Activated CD8-positive, alpha-beta T cell treated with anti-CD3 and anti-CD28 coated beads for 36 hours (primary cell): ENCODE data around the gene DTX3L. TPM values are rescaled to one million over a fixed set of nuclear protein-coding genes. Genes with fewer than 3 reads are reported as not detected.
A peak's percentile ranks its signal among the peaks of the same experiment; 100 is the strongest.

Source experiments
- ATAC-seq: fragments of 200-7000 bp; cut with Tn5 transposase; one replicate; pipeline ENCODE4 v1.10.0; 2021; ENCODE audit warnings: mild to moderate bottlenecking, moderate library complexity
- CTCF ChIA-PET: fragments of 350-600 bp; sonication (Branson Sonifier 250); formaldehyde crosslinking; loops from one replicate; lab custom pipeline; 2021; ENCODE audit warnings: antibody characterized with exemption; lab: Charles Lee
- POLR2A ChIA-PET: fragments of 350-600 bp; sonication (Branson Sonifier 250); formaldehyde crosslinking; loops from one replicate; lab custom pipeline; 2021; ENCODE audit warnings: antibody characterized with exemption; lab: Charles Lee
- DNase-seq: peaks from one replicate; pipeline ENCODE4 v3.0.0-alpha.2; 2020
- H3K27ac Mint-ChIP-seq: one replicate; pipeline ENCODE4 v1.8.0; 2021; ENCODE audit warnings: mild to moderate bottlenecking, mixed read lengths
- H3K27me3 Mint-ChIP-seq: one replicate; pipeline ENCODE4 v1.8.0; 2021; ENCODE audit warnings: mixed read lengths
- H3K36me3 Mint-ChIP-seq: one replicate; pipeline ENCODE4 v1.8.0; 2021; ENCODE audit warnings: low read depth, mixed read lengths
- H3K4me1 Mint-ChIP-seq: one replicate; pipeline ENCODE4 v1.8.0; 2021; ENCODE audit warnings: low read depth, mixed read lengths
- H3K4me3 Mint-ChIP-seq: one replicate; pipeline ENCODE4 v1.8.0; 2021; ENCODE audit warnings: mild to moderate bottlenecking, moderate library complexity, mixed read lengths
- H3K9me3 Mint-ChIP-seq: one replicate; pipeline ENCODE4 v1.8.0; 2021; ENCODE audit warnings: mixed read lengths
- intact Hi-C: fragments of 100-400 bp; cut with micrococcal nuclease; formaldehyde crosslinking; loops from one replicate; pipeline ENCODE4 v1.10.0; 2022
- total RNA-seq, 2 experiments: library from RNA; stranded (reverse); gene quantifications; one replicate each; pipeline ENCODE4 v1.2.3, GENCODE V29; 2021
- TF ChIP-seq, protein P1 (sequence below): fragments of 200-600 bp; IDR thresholded peaks from one replicate; pipeline ENCODE4 v1.8.0; 2022; ENCODE audit warnings: antibody characterized with exemption, mild to moderate bottlenecking

DTX3L gene
- total RNA-seq, 2 experiments from 2014 or later = 22.1 to 25.9 TPM

DNA sequence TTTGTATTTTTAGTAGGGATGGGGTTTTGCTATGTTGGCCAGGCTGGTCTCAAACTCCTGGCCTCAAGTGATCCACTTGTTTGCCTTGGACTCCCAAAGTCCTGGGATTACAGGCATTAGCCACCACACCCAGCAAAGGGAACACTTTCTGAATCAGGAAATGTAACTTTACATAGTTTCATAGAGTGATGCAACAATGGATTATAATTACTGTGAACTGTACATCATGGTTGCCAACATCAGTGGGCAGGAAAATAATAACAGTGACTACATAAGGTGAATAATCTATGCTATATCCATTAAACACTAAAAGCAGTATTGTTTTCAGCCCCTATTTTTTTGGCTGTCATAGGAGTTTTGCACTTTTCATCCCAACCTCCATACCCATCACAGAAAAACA is 44.4 kb upstream of the DTX3L start:
- ChIA-PET POLR2A (interaction anchor here (0.6 kb wide), 1 partner anchor 985 kb away, joined by 4 read pairs; no protein-coding TSS in a partner anchor), CTCF (interaction anchor here (0.7 kb wide), 1 partner anchor 78 kb away, joined by 3 read pairs; no protein-coding TSS in a partner anchor)
- H3K27ac Mint-ChIP-seq = no peak overlapping the region

DNA sequence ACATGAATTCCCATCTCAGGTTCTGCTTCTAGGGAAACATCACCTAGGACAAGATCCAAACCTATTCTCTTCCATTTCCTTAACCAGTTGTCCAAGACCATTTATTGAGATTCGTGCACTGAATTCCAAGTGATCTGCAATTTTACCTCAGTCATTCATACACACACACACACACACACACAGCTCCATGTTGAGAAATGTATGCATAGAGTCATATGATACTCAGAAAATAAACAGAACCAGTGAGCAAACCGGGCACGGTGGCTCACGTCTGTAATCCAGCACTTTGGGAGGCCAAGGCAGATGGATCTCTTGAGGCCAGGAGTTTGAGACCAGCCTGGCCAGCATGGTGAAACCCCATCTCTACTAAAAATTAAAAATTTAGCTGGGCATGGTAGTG is 43.3 kb upstream of the DTX3L start:
- DNase-seq (no peak), ATAC-seq (no peak)
- POLR2A ChIA-PET = no interaction called here
- H3K4me1 Mint-ChIP-seq = no peaks in the 10 kb centered on the region
- H3K36me3 Mint-ChIP-seq = no peaks in the 10 kb centered on the region
- H3K27me3 Mint-ChIP-seq = peaks cover 2% of the 10 kb centered on the region
- intact Hi-C loops = no loop called here
- H3K27ac Mint-ChIP-seq = no peak overlapping the region
- H3K9me3 Mint-ChIP-seq = no peaks in the 10 kb centered on the region
- TF ChIP-seq, protein P1, sequence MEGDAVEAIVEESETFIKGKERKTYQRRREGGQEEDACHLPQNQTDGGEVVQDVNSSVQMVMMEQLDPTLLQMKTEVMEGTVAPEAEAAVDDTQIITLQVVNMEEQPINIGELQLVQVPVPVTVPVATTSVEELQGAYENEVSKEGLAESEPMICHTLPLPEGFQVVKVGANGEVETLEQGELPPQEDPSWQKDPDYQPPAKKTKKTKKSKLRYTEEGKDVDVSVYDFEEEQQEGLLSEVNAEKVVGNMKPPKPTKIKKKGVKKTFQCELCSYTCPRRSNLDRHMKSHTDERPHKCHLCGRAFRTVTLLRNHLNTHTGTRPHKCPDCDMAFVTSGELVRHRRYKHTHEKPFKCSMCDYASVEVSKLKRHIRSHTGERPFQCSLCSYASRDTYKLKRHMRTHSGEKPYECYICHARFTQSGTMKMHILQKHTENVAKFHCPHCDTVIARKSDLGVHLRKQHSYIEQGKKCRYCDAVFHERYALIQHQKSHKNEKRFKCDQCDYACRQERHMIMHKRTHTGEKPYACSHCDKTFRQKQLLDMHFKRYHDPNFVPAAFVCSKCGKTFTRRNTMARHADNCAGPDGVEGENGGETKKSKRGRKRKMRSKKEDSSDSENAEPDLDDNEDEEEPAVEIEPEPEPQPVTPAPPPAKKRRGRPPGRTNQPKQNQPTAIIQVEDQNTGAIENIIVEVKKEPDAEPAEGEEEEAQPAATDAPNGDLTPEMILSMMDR = no peak
- no peak overlapping the region for H3K4me3 Mint-ChIP-seq
- CTCF ChIA-PET = no interaction called here

More for the DNA sequence above, 44.4 kb upstream of the DTX3L start:
- no peak for ATAC-seq
- Mint-ChIP-seq H3K4me1 (peaks cover 3% of the 10 kb centered on the region), H3K27me3 (peaks cover 2% of the 10 kb centered on the region), H3K9me3 (no peaks in the 10 kb centered on the region), H3K4me3 (no peak overlapping the region), H3K36me3 (no peaks in the 10 kb centered on the region)
- DNase-seq = no peak
- intact Hi-C loops = no loop called here
- TF ChIP-seq, protein P1 = no peak

DNA sequence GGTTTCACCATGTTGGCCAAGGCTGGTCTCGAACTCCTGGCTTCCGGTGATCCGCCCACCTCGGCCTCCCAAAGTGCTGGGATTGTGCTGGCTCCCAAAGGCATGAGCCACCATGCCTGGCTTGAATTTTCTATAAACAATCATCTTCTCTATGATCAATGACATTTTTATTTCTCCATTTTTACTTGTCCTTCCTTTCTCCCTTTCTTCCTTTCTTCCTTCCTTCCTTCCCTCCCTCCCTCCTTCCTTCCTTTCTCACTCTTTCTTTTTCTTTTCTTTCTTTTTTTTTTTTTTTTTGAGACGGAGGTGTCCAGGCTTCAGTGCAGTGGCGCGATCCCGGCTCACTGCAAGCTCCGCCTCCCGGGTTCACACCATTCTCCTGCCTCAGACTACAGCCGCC is 40.8 kb upstream of the DTX3L start:
- TF ChIP-seq, protein P1 = no peak
- Mint-ChIP-seq H3K27ac (no peak overlapping the region), H3K36me3 (no peaks in the 10 kb centered on the region), H3K9me3 (no peaks in the 10 kb centered on the region), H3K27me3 (peaks cover 2% of the 10 kb centered on the region), H3K4me1 (no peaks in the 10 kb centered on the region), H3K4me3 (no peak overlapping the region)
- ATAC-seq = no peak
- CTCF ChIA-PET = interaction anchor here (0.6 to 1.5 kb wide), 2 partner anchors 153 to 156 kb away, joined by 3 to 4 read pairs; no protein-coding TSS in a partner anchor
- intact Hi-C loops = no loop called here
- no peak for DNase-seq
- POLR2A ChIA-PET = no interaction called here

- no peak overlapping the region for H3K4me3 Mint-ChIP-seq
- peaks cover 33% of the 10 kb centered on the region for H3K36me3 Mint-ChIP-seq
- CTCF ChIA-PET = no interaction called here
- peaks cover 31% of the 10 kb centered on the region for H3K4me1 Mint-ChIP-seq
- intact Hi-C loops = no loop called here
- DNase-seq (no peak), ATAC-seq (no peak)
- no peaks in the 10 kb centered on the region for H3K9me3 Mint-ChIP-seq
- TF ChIP-seq, protein P1 = no peak
- H3K27ac Mint-ChIP-seq = no peak overlapping the region
- H3K27me3 Mint-ChIP-seq = no peaks in the 10 kb centered on the region
- POLR2A ChIA-PET = no interaction called here
Observed at GRCh38 chr3:122530164-122530563, 34.0 kb upstream of the DTX3L start.

GRCh38 chr3:122533480-122533879 is 30.7 kb upstream of the DTX3L start:
- H3K4me3 Mint-ChIP-seq = no peak overlapping the region

More at GRCh38 chr3:122533480-122533879, 30.7 kb upstream of the DTX3L start:
- intact Hi-C loops = loop anchor here (1.0 kb wide), 1 partner anchor 36 kb away; no protein-coding TSS in a partner anchor
- TF ChIP-seq, protein P1 = no peak
- Mint-ChIP-seq H3K9me3 (no peaks in the 10 kb centered on the region), H3K36me3 (peaks cover 44% of the 10 kb centered on the region), H3K27ac (peak overlapping the region; percentile 37), H3K27me3 (no peaks in the 10 kb centered on the region), H3K4me1 (peaks cover 38% of the 10 kb centered on the region)
- no peak for DNase-seq
- ATAC-seq = peak; percentile 31
- CTCF ChIA-PET = interaction anchor here (1.0 to 1.6 kb wide), 4 partner anchors 16 to 179 kb away, joined by 3 to 5 read pairs (median 3); no protein-coding TSS in a partner anchor
- POLR2A ChIA-PET = interaction anchor here (1.5 kb wide), 1 partner anchor 118 kb away, joined by 3 read pairs; the partner anchor contains the start of gene WDR5B
